GM18505 (cell line): ENCODE measurements around the gene C1orf56.

Experiments used
- ATAC-seq: cut with Tn5 transposase; IDR thresholded peaks from one replicate; pipeline ENCODE4 v1.9.1; 2021; ENCODE audit not compliant: unreplicated experiment
- POLR2A ChIP-seq: IDR thresholded peaks from 4 replicates; pipeline ENCODE4 v1.6.1; 2011; ENCODE audit warnings: borderline replicate concordance; ENCODE audit not compliant: insufficient read depth, insufficient read length; ENCODE audit errors: extremely low read depth

Gene C1orf56

DNA sequence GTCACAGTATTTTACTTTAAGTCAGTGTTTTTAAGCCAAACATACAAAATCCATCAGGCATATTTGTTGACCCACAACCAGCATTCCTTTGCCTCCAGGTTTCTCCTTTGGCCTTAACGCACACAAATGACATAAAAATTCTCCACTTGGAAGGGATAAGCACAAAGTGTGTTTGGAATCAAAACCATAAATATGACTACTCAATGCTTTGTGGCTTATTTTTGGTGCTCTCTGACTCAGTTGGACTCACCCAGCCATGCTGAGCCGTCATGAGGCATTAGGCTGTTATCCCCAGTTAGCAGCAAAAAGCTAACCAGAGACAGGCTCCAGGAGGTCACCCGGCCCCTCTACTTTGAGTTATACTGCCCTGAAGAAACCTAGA, 38.4 kb upstream of the C1orf56 start:
- ATAC-seq: no peak
- TF ChIP-seq POLR2A: no peak

DNA sequence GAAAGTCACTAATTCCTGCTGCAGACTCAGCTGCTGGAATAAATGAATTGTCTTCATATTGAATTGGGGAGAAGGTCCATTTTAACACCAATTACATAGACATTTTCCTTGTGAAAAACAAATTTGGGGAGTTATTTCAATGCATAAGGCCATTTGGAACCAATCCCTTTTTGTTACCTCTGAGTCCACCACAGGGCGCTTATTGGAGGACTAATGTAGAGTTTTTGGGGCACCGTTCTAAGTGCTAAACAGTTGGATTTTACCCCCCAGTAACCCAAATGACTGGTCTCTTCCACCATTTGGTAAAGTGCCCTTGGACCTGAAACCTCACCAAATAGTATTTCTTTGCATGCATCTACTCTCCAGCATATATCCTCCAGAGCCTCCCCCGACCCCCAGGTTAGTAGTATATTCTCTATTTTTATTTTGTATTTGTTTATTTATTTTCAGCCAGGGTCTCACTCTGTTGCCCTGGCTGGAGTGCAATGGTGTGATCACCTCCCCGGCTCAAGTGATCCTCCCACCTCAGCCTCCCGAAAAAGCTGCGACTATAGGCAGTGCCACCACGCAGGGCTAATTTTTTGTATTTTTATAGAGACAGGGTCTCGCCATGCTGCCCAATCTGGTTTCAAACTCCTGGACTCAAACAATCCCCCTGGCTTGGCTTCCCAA, 37.7 kb upstream of the C1orf56 start:
- TF ChIP-seq POLR2A: no peak
- ATAC-seq: no peak

DNA sequence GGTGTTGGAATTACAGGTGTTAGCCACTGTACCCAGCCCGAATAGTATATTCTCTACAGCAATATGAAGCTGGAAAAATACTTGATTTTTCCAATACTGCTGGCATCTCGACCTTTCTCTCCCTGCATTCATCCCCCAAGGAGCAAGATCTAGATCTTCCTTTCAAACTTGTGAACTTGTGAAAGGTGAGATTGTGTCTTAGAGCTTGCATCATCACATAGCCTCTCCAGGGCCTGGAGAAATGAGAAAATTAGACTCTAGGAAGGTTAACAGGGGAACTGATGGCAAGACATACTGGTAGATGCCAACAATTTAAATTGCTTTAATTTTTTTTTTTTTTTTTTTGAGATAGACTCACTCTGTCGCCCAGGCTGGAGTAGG, 37.2 kb upstream of the C1orf56 start:
- ATAC-seq: no peak
- TF ChIP-seq POLR2A: no peak

DNA sequence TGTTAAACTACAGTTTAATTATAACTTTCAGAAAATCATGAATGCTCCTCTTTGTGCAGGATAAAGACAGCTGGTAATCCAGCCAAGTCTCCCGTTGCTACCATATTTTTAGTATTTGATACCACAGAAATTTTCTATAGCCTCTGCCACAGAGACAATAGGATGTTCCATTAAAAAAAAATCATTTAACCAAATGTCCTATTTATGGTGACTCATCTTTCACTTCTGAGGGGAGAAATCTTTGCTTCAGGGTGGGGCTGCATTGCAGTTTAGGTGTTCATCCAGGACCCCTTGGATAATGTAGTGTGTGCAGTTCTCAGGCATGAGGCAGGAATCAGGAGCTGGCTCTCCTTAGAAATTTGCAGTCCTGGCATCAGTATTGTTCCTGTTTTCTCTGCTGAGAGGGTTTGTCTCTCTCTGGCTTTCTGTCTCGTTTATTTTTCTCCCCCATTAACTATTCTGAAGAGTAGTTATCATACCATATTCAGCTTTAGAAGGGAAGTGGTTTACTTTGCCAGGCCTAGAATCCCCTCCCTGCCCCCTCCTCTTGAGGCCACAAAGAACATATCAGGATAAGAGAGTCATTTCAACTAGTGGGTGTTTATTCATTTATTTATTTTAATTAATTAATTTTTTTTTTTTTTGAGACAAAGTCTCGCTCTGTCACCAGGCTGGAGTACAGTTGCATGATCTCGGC, 36.2 kb upstream of the C1orf56 start:
- no peak for TF ChIP-seq POLR2A
- ATAC-seq: no peak

DNA sequence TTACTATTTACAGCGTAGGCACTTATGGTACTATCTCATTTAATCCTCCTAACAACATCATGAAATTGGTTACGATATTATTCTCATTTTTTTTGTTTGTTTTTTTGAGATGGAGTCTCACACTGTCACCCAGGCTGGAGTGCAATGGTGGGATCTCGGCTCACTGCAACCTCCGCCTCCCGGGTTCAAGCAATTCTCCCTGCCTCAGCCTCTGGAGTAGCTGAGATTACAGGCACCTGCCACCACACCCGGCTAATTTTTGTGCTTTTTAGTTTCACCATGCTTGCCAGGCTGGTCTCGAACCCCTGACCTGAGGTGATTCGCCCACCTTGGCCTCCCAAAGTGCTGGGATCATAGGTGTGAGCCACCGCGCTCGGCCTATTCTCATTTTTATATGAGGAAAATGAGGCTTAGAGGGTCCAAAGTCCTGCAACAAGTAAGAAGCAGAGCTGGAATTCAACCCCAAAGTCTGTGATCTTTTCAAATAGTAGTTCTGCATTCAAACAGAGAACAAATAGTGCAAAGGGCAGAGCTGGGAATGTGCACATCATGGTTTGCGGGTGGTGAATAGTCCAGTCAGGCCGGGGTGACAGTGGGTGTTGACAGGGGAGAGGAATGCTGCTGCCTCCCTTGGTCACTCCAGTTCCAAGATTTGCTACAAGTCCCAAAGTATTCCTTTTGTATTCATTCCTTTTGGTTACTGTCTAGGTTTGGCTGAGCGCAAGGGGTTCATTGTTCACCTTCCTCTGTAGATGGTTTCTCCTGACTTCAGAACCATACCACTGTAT, 34.7 kb upstream of the C1orf56 start:
- no peak for TF ChIP-seq POLR2A
- no peak for ATAC-seq

DNA sequence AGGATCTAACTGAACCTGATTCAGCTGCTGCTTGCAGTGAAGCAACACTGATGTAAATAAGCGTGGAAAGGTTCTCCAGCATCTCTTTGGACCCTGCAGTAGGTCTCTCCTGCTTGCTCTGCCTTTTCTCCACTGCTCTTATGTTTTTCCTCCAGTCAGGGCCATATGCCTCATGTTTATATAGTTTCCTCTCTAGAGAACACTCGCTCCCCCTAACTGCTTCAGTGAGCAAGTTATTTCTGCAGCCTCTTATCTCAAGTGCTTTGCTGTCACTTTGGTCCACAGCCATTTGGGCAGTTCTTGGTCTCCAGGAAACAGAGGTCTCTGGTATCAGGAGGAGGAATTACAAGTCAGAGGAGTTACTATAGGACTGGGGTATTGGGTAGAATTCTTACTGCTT, 34.0 kb upstream of the C1orf56 start:
- no peak for ATAC-seq
- TF ChIP-seq POLR2A: no peak

DNA sequence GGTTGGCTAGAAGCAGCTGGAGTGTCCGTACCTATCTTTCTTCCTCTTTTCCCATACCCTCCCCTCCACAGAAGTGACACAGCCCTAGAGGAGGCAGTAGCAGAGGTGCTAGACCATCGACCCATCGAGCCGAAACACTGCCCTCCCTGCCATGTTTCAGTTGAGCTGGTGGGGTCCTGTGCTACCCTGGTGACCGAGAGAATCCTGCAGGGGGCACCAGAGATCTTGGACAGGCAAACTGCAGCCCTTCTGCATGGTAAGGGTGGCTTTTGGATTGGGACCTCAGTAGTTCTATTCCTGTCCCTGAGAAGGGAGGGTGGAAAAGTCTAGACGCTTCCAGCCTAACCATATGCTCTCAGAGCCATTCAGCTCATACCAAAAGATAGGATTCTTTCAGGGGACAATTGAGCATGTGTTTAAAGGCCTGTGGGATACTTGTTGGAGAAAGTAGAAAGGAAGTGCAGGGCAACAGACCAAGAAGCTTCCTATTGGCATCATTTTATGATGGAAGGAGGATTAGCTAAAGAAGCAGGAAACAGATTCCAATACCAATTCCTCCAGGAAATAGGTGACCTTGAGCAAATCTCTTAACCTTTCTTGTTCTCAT, 22.9 kb upstream of the C1orf56 start:
- TF ChIP-seq POLR2A: no peak
- ATAC-seq: no peak

DNA sequence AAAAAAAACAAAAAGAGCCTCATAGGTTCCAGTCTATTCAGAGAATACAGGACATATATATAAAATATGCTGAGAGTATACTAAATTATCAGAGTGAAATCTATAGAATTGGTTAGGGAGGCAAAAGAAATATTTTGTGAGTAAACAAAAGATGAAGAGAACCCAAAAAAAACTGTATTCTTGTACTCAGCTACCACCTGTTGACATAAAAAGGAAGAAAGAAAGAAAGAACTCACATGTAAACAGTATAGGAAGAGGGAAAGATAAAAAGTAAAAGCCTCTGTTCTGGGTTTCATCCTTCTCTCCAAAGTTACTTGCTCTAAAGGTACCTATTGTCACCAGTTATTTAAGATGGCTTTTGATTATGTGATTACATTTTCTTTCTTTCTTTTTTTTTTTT, 21.1 kb upstream of the C1orf56 start:
- no peak for TF ChIP-seq POLR2A
- no peak for ATAC-seq

DNA sequence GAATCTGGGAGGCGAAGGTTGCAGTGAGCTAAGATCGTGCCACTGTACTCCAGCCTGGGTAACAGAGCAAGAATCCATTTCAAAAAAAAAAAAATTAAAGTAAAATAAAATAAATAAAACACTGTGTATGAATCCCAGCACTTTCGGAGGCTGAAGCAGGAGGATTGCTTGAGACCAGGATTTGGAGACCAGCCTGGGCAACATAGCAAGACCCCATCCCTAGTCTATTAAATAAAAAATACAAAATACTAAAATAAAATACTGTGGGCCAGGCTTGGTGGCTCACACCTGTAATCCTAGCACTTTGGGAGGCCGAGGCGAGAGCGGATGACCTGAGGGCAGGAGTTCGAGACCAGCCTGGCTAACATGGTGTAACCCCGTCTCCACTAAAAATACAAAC, 15.4 kb upstream of the C1orf56 start:
- ATAC-seq: no peak
- no peak for TF ChIP-seq POLR2A

DNA sequence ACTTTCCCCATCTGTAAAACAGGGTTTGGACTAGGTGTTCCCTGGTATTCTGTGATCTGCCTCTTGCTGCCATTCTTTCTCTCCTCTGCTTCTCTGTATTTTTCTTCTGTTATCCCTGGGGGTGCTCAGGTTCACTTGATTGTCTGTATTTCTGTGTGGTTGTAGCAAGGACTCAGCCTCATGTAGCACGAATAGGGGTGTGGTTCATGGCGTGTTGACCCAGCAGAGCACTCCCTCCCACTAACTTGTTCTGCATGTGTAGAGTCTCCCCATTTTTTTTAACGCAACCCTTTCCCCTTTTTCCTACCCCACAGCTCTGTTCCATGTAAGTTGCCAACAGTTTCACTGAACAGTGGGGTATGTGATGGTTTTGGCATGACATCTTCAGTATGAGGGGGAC, 12.4 kb upstream of the C1orf56 start:
- ATAC-seq: no peak
- no peak for TF ChIP-seq POLR2A

DNA sequence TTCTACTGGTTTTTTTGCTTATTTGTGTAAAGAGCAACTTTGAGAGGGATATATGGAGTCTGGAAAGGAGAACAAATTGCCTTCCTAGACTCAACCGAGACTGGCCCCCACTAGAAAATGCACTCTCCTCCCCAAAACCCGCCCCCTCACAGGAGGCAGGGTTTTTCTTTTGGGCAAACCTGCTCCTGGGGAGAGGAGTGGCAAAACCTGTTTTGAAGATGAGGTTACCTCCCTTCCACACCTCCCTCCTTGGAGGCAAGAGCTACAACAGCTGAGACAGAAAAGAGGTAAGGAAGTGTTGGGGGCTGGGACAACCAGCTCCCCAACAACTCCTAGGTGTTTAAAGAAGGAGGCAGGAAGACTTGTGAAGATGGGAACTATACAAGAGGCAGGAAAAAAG, 11.2 kb upstream of the C1orf56 start, which contains the start of gene BNIPL:
Gene BNIPL (plus strand): TSS at position 231 of the 400 bp plus-strand sequence. CDS start 140 bp downstream, at position 371.
- ATAC-seq: no peak
- TF ChIP-seq POLR2A: no peak

DNA sequence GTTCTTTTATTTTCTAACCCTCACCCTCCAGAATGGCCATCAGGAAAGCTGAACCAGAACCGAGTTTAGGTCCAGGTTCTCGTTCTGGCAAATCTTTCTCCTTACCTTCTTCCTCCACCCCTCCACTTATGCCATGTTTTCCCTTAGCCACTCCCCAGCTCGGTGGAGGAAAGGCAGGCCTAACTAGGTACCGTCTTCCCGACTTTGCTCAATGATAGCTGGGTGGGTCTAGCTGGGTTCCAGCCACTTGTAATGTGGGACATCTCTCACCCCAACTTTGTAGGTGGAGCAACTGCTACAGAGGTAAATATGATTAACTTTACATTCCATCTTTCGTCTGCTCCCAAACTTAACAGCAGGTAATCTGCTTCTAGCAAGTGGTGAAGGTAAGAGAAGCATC, 10.5 kb upstream of the C1orf56 start:
- no peak for ATAC-seq
- no peak for TF ChIP-seq POLR2A

DNA sequence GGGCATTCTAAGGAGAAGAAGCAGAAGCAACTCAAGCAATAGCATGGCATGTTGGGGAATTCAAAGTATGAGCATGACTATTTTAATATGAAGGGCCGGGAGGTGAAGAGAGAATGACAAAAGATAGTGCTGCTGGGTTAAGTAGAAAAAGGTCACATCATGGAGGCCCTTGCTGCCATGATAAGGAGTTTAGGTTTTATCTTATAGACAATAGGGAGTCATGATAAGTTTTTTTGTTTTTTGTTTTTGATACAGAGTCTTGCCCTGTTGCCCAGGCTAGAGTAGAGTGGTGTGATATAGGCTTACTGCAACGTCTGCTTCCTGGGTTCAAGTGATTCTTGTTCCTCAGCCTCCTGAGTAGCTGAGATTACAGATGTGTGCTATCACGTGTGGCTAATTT, 8.0 kb upstream of the C1orf56 start:
- ATAC-seq: no peak
- no peak for TF ChIP-seq POLR2A

DNA sequence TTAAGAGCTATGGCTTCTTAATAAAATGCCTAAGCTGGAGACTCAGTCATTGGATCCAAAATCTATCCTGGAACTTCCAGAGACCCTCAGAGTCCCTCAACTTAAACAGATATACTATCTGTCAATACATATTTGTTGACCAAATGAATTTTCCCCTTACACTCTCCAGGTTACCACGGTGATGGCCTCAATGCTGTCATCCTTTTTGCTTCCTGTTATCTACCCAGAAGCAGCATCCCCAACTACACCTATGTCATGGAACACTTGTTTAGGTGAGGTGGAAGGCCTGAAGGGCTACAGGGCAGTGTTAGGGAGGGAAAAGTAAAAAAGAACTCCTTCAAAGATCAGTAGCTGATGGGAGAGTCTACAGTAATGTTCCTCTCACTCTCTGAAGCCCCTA, 4.4 kb upstream of the C1orf56 start:
- no peak for ATAC-seq
- no peak for TF ChIP-seq POLR2A

DNA sequence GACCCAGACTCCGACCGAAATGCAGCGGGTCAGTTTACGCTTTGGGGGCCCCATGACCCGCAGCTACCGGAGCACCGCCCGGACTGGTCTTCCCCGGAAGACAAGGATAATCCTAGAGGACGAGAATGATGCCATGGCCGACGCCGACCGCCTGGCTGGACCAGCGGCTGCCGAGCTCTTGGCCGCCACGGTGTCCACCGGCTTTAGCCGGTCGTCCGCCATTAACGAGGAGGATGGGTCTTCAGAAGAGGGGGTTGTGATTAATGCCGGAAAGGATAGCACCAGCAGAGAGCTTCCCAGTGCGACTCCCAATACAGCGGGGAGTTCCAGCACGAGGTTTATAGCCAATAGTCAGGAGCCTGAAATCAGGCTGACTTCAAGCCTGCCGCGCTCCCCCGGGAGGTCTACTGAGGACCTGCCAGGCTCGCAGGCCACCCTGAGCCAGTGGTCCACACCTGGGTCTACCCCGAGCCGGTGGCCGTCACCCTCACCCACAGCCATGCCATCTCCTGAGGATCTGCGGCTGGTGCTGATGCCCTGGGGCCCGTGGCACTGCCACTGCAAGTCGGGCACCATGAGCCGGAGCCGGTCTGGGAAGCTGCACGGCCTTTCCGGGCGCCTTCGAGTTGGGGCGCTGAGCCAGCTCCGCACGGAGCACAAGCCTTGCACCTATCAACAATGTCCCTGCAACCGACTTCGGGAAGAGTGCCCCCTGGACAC, 534 bp downstream of the C1orf56 start:
- peak; percentile 54 for ATAC-seq
- TF ChIP-seq POLR2A: no peak
